Nasal cavity respiratory epithelium epithelial cell of viscerocranial mucosa (primary cell): Measurements from ENCODE around the gene BTBD9. TPM values are rescaled to one million over a fixed set of nuclear protein-coding genes. Genes with fewer than 3 reads are reported as not detected.

Source experiments
- total RNA-seq: library from RNA; depleted of rRNA; stranded (reverse); fragments of >200 nt; gene quantifications from 2 replicates; pipeline ENCODE4 v1.2.3, GENCODE V29; 2014

Gene BTBD9
- 7.9 and 13.0 TPM in 2 replicates for total RNA-seq

DNA sequence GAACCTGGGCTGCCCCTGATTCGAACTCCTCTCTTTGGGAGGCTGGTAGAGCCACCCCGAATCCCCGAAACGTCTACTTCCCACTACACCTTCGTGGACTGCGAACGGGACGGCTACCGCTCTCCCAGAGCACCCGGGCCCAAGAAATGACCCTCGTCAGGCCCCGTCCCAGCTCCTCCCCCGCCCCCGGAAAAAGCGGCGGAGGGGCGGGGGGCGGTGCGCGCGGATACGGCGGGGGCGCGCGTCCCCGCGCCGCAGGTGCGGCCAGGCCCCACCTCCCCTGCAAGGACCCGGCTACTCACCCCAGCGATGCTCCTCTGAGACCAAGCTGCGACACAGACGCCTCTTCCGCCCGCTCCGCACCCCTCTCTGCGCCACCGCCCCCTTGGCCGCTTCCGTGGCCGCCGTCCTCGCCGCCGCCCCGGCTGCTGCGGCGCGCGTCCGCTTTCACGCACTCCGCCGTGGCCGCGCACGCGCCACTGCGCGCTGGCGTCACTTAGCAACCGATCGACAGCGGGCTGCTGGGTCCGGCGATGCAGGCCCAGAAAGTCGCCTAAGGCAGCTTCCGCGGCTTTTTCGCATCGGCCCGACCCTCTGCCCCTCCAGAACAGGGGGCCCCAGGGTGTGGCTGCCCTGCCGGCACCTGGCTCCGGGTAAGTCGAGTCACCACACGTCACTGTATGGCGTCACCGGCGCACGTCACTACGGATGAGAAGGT lies at the start of gene BTBD9:
Gene BTBD9, minus strand, starts transcription at position 432 of the 718 bp plus-strand sequence.

Other genes starting within 250 kb of the BTBD9 start
- 121 and 126 TPM in 2 replicates for gene GLO1, start 63.2 kb upstream of the BTBD9 start, total RNA-seq
- gene DNAH8, start 75.4 kb upstream of the BTBD9 start, total RNA-seq: under 0.01 TPM in 2 replicates